ENCODE results near the gene CENPO.

DNA sequence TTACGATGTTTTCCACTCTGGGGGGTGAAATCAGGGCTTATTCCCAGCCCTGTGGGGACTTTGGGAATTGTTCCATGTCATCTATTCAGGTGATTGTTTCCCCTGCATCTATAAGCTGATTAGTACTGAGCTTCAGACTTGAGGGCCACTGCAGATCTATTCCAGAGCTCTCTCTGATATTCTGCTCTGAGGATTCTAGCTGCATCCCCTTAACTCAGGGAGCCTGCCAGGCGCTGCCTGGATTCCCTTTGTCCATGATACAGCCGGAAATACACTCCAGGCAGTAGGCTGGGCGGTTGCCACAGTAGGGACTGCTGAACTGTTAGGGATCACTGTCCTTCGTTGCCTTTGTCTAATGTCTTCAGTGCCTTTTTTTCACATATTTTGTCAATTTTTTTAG is 31.4 kb upstream of the CENPO start:
- TF ChIP-seq EP300 (IDR thresholded peaks at IDR 0.05; ENCODE audit: low read depth), result no peak
- TF ChIP-seq POLR2AphosphoS5 (IDR thresholded peaks at IDR 0.05), result no peak
- TF ChIP-seq, protein P1, sequence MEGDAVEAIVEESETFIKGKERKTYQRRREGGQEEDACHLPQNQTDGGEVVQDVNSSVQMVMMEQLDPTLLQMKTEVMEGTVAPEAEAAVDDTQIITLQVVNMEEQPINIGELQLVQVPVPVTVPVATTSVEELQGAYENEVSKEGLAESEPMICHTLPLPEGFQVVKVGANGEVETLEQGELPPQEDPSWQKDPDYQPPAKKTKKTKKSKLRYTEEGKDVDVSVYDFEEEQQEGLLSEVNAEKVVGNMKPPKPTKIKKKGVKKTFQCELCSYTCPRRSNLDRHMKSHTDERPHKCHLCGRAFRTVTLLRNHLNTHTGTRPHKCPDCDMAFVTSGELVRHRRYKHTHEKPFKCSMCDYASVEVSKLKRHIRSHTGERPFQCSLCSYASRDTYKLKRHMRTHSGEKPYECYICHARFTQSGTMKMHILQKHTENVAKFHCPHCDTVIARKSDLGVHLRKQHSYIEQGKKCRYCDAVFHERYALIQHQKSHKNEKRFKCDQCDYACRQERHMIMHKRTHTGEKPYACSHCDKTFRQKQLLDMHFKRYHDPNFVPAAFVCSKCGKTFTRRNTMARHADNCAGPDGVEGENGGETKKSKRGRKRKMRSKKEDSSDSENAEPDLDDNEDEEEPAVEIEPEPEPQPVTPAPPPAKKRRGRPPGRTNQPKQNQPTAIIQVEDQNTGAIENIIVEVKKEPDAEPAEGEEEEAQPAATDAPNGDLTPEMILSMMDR (IDR thresholded peaks at IDR 0.05), result no peak

Data from transverse colon (tissue), 4 donors.